SK-N-SH (cell line): Measurements from ENCODE around the gene ATP8A2. TPM values are rescaled to one million over a fixed set of nuclear protein-coding genes. Genes with fewer than 3 reads are reported as not detected.

ENCODE experiments used
- CTCF ChIA-PET: fragments of 300-600, 350-600 bp; formaldehyde crosslinking; extraction: SDS; loops from one replicate; lab custom pipeline; 2021; lab: Yijun Ruan, JAX
- POLR2A ChIA-PET: fragments of 350-600 bp; sonication (Branson Sonifier 250); formaldehyde crosslinking; extraction: SDS; loops from one replicate; lab custom pipeline; 2020; ENCODE audit warnings: antibody characterized with exemption, inconsistent platforms; lab: Yijun Ruan, JAX
- DNase-seq: peaks from one replicate; pipeline ENCODE4 v3.0.0; 2012
- H2AFZ ChIP-seq: fragments of 200-600 bp; sonication (generic); 2 replicates; pipeline ENCODE4 v1.8.1; 2016; ENCODE audit warnings: antibody characterized with exemption, mild to moderate bottlenecking, low read depth
- H3F3A ChIP-seq: fragments of 200-600 bp; sonication (generic); replicated peaks from 2 replicates; pipeline ENCODE3; 2016; ENCODE audit warnings: antibody characterized with exemption, mild to moderate bottlenecking; ENCODE audit not compliant: insufficient read depth
- H3K27ac ChIP-seq, 2 experiments: fragments of 200-500 bp in 1 of 2; fragments of 200-600 bp in 1 of 2; sonication (Bioruptor generic) in 1 of 2; sonication (generic), shearing (Covaris generic) in 1 of 2; 2 replicates each; pipeline versions ENCODE4 v1.5.1 to v1.6.1; 2014 to 2016; ENCODE audit warnings: low read depth in 2 of 2, inconsistent platforms in 1 of 2, low read length in 1 of 2, mild to moderate bottlenecking in 1 of 2, mixed read lengths in 1 of 2
- H3K27me3 ChIP-seq: fragments of 200-600 bp; sonication (generic), shearing (Covaris generic); 2 replicates; pipeline ENCODE4 v1.6.1; 2016; ENCODE audit warnings: mixed run types; ENCODE audit not compliant: insufficient read depth
- H3K36me3 ChIP-seq, 2 experiments: fragments of 200-500 bp in 1 of 2; fragments of 200-600 bp in 1 of 2; sonication (Bioruptor generic) in 1 of 2; sonication (generic) in 1 of 2; replicated peaks in 1 of 2; 2 replicates each; pipeline versions ENCODE3 to v1.5.1; 2014 to 2016; ENCODE audit warnings: low read length in 1 of 2, mild to moderate bottlenecking in 1 of 2; ENCODE audit not compliant: insufficient read depth in 2 of 2, control insufficient read depth in 1 of 2
- H3K4me1 ChIP-seq, 2 experiments: fragments of 200-500 bp in 1 of 2; fragments of 200-600 bp in 1 of 2; sonication (Bioruptor generic) in 1 of 2; sonication (generic), shearing (Covaris generic) in 1 of 2; 2 replicates each; pipeline versions ENCODE4 v1.5.1 to v1.6.1; 2014 to 2016; ENCODE audit warnings: low read depth in 1 of 2, low read length in 1 of 2, mixed run types in 1 of 2; ENCODE audit not compliant: insufficient read depth in 2 of 2, control insufficient read depth in 1 of 2
- H3K4me2 ChIP-seq: fragments of 200-600 bp; sonication (generic), shearing (Covaris generic); 2 replicates; pipeline ENCODE4 v1.6.1; 2017; ENCODE audit warnings: mixed run types
- H3K4me3 ChIP-seq, 2 experiments: fragments of 200-500 bp in 1 of 2; fragments of 200-600 bp in 1 of 2; sonication (Bioruptor generic) in 1 of 2; sonication (generic), shearing (Covaris generic) in 1 of 2; 2 replicates each; pipeline versions ENCODE4 v1.5.1 to v1.8.1; 2014 to 2016; ENCODE audit warnings: low read depth in 2 of 2, inconsistent platforms in 1 of 2, low read length in 1 of 2, mild to moderate bottlenecking in 1 of 2, mixed read lengths in 1 of 2, moderate library complexity in 1 of 2
- H3K79me2 ChIP-seq: fragments of 200-600 bp; sonication (generic); 2 replicates; pipeline ENCODE4 v1.8.1; 2017; ENCODE audit warnings: mild to moderate bottlenecking; ENCODE audit not compliant: insufficient read depth
- H3K9ac ChIP-seq: fragments of 200-600 bp; sonication (generic); 2 replicates; pipeline ENCODE4 v1.6.1; 2017; ENCODE audit warnings: mixed run types
- H3K9me2 ChIP-seq: fragments of 200-600 bp; sonication (generic); 2 replicates; pipeline ENCODE4 v1.6.1; 2017; ENCODE audit warnings: mixed run types
- H3K9me3 ChIP-seq: fragments of 200-600 bp; sonication (generic); 2 replicates; pipeline ENCODE4 v1.6.1; 2017; ENCODE audit warnings: mixed run types, mild to moderate bottlenecking, moderate library complexity
- H4K20me1 ChIP-seq: fragments of 200-600 bp; sonication (generic); 2 replicates; pipeline ENCODE4 v1.6.1; 2017; ENCODE audit warnings: mild to moderate bottlenecking, mixed run types; ENCODE audit not compliant: insufficient read depth
- CHD2 ChIP-seq: fragments of 150-350 bp; IDR thresholded peaks from 2 replicates; pipeline ENCODE4 v1.6.1; 2018; ENCODE audit warnings: low read length; ENCODE audit not compliant: partially characterized antibody
- CTCF ChIP-seq: fragments of 200-600 bp; sonication (generic); IDR thresholded peaks from 2 replicates; pipeline ENCODE4 v1.6.1; 2017; ENCODE audit warnings: antibody characterized with exemption, mild to moderate bottlenecking, moderate library complexity
- ELF1 ChIP-seq: IDR thresholded peaks from 2 replicates; pipeline ENCODE4 v1.4.0; 2012
- EZH2phosphoT487 ChIP-seq: fragments of 200-600 bp; sonication (generic); IDR thresholded peaks from 2 replicates; pipeline ENCODE4 v1.6.1; 2017; ENCODE audit warnings: low read depth, mixed run types, mild to moderate bottlenecking, antibody characterized with exemption, moderate library complexity, borderline replicate concordance
- GABPA ChIP-seq: IDR thresholded peaks from 2 replicates; pipeline ENCODE4 v1.4.0; 2012; ENCODE audit warnings: low read depth, mild to moderate bottlenecking
- GATA2 ChIP-seq: sonication (generic); formaldehyde crosslinking; IDR thresholded peaks from 2 replicates; pipeline ENCODE4 v1.5.0; 2020; ENCODE audit warnings: mild to moderate bottlenecking, missing genetic modification reagents
- MAX ChIP-seq: IDR thresholded peaks from 2 replicates; pipeline ENCODE4 v1.4.0; 2012; ENCODE audit warnings: low read depth
- MEF2A ChIP-seq: IDR thresholded peaks from 2 replicates; pipeline ENCODE4 v1.4.0; 2012; ENCODE audit warnings: low read depth, borderline replicate concordance
- NFIC ChIP-seq: IDR thresholded peaks from 2 replicates; pipeline ENCODE4 v1.4.0; 2012; ENCODE audit warnings: borderline replicate concordance
- RCOR1 ChIP-seq: fragments of 150-350 bp; IDR thresholded peaks from 2 replicates; pipeline ENCODE4 v1.6.1; 2017; ENCODE audit warnings: antibody characterized with exemption, low read length
- RXRA ChIP-seq: IDR thresholded peaks from 2 replicates; pipeline ENCODE4 v1.4.0; 2012; ENCODE audit warnings: low read depth, mild to moderate bottlenecking, borderline replicate concordance
- SIN3A ChIP-seq: IDR thresholded peaks from 2 replicates; pipeline ENCODE4 v1.6.1; 2012; ENCODE audit warnings: low read depth, mild to moderate bottlenecking, low read length, moderate library complexity, borderline replicate concordance
- SMC3 ChIP-seq: IDR thresholded peaks from 2 replicates; pipeline ENCODE4 v1.6.1; 2012; ENCODE audit warnings: low read depth, low read length, improper control_type of control experiment
- TAF1 ChIP-seq: IDR thresholded peaks from 2 replicates; pipeline ENCODE4 v1.6.1; 2012; ENCODE audit warnings: low read depth, mild to moderate bottlenecking, low read length, moderate library complexity, borderline replicate concordance
- TCF12 ChIP-seq: IDR thresholded peaks from 2 replicates; pipeline ENCODE4 v1.4.0; 2012
- TEAD4 ChIP-seq: IDR thresholded peaks from 2 replicates; pipeline ENCODE4 v1.4.0; 2012; ENCODE audit warnings: mild to moderate bottlenecking, borderline replicate concordance; ENCODE audit not compliant: insufficient read depth
- USF1 ChIP-seq: IDR thresholded peaks from 2 replicates; pipeline ENCODE4 v1.4.0; 2012; ENCODE audit warnings: low read depth, borderline replicate concordance
- USF2 ChIP-seq: fragments of 150-350 bp; IDR thresholded peaks from 2 replicates; pipeline ENCODE4 v1.6.1; 2017; ENCODE audit warnings: antibody characterized with exemption, low read length, low read depth, borderline replicate concordance
- WGBS: methylation state at CpG from one replicate; pipeline ENCODE4 v1.1.6; 2017; ENCODE audit warnings: low lambda C conversion rate; 5-methylcytosine and 5-hydroxymethylcytosine counted together
- polyA plus RNA-seq, 3 experiments: library from polyadenylated mRNA; depleted of rRNA; stranded (reverse); fragments of >200 nt; gene quantifications; 2 replicates each; pipeline ENCODE4 v1.2.3, GENCODE V29; 2012
- TF ChIP-seq, protein P1 (sequence below): IDR thresholded peaks from 2 replicates; pipeline ENCODE4; 2012

The ATP8A2 gene
- polyA plus RNA-seq, 1 of the 3 experiments (the other 2 are of a cell fraction), result 0.02 TPM

GRCh38 chr13:25616674-25617073, 244.9 kb downstream of the ATP8A2 start (continued):
- TF ChIP-seq USF1 (no peak), ELF1 (no peak), CHD2 (no peak), RCOR1 (no peak)

- CTCF ChIA-PET, result interaction anchor here (0.7 to 1.1 kb wide), 3 partner anchors 10 to 14 kb away, joined by 3 read pairs; no protein-coding TSS in a partner anchor
- no peak overlapping the region for H3K4me2 ChIP-seq
- no peaks in the 10 kb centered on the region for H3F3A ChIP-seq
- TF ChIP-seq RXRA (no peak), GATA2 (CRISPR knock-in tag) (no peak), CTCF (no peak), GABPA (no peak), USF2 (no peak), TEAD4 (no peak), MAX (no peak), TAF1 (no peak), NFIC (no peak), MEF2A (no peak), SMC3 (no peak), ELF1 (no peak), EZH2phosphoT487 (no peak), SIN3A (no peak), TCF12 (no peak)
- TF ChIP-seq, protein P1, sequence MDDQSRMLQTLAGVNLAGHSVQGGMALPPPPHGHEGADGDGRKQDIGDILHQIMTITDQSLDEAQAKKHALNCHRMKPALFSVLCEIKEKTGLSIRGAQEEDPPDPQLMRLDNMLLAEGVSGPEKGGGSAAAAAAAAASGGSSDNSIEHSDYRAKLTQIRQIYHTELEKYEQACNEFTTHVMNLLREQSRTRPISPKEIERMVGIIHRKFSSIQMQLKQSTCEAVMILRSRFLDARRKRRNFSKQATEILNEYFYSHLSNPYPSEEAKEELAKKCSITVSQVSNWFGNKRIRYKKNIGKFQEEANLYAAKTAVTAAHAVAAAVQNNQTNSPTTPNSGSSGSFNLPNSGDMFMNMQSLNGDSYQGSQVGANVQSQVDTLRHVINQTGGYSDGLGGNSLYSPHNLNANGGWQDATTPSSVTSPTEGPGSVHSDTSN, result no peak
- TF ChIP-seq, all 33 proteins: peak for 0
- POLR2A ChIA-PET, result no interaction called here
- H3K9me3 ChIP-seq, result 0 out of 2 replicates have a peak, but pooled peaks cover 4% of the 10 kb centered on the region
- no peak overlapping the region for H3K9ac ChIP-seq
- H3K4me1 ChIP-seq, result no peaks in the 10 kb centered on the region
- H3K4me3 ChIP-seq, result no peak overlapping the region
- H3K27me3 ChIP-seq, result no peaks in the 10 kb centered on the region
- DNase-seq, result no peak
- H3K36me3 ChIP-seq, result no peaks in the 10 kb centered on the region
- H2AFZ ChIP-seq, result no peak overlapping the region
- H3K9me2 ChIP-seq, result no peaks in the 10 kb centered on the region
- no peak overlapping the region for H3K27ac ChIP-seq
- WGBS, result 19% methylated on average over 5 of the region's 5 CpGs
- no peaks in the 10 kb centered on the region for H3K79me2 ChIP-seq
- no peaks in the 10 kb centered on the region for H4K20me1 ChIP-seq
These were observed 248.1 kb downstream of the ATP8A2 start for GRCh38 chr13:25619897-25620296.
